ENCODE results near the gene PPP1R9A. TPM values are rescaled to one million over a fixed set of nuclear protein-coding genes. Genes with fewer than 3 reads are reported as not detected.

The PPP1R9A gene
- total RNA-seq, 1 donor from 2014 or later: 1.2 TPM

DNA sequence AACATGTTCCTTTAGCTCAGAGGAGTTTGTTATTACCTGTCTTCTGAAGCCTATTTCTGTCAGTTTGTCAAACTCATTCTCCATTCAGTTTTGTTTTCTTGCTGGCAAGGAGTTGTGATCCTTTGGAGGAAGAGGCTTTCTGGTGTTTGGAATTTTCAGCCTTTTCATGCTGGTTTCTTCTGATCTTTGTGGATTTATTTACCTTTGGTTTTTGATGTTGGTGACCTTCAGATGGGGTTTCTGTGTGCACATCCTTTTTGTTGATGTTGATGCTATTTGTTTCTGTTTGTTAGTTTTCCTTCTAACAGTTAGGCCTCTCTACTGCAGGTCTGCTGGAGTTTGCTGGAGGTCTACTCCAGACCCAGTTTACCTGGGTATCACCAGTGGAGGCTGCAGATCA lies 118.6 kb downstream of the PPP1R9A start:
- DNase-seq (ENCODE audit: low spot score): no peak
- no peak for ATAC-seq

DNA sequence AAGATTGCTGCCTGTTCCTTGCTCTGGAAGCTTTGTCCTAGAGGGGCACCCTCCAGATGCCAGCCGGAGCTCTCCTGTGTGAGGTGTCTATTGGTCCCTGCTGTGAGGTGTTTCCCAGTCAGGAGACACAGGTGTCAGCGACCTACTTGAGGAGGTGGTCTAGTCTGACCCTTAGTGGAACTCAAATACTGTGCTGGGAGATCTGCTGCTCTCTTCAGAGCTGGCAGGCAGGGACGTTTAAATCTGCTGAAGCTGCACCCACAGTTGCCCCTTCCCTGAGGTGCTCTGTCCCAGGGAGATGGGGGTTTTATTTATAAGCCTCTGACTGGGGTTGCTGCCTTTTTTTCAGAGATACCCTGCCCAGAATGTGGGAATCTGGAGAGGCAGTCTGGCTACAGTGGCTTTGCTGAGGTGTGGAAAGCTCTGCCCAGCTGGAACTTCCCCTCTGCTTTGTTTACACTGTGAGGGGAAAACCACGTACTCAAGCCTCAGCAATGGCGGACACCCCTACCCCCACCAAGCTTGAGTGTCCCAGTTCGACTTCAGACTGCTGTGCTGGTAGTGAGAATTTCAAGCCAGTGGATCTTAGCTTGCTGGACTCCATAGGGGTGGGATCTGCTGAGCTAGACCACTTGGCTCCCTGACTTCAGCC lies 119.2 kb downstream of the PPP1R9A start:
- ATAC-seq: no peak
- DNase-seq (ENCODE audit: low spot score): no peak

- DNase-seq (ENCODE audit: low spot score) (no peak), ATAC-seq (no peak)
Observed at GRCh38 chr7:95027234-95027872, 120.0 kb downstream of the PPP1R9A start.

GRCh38 chr7:95028683-95029082 lies 121.3 kb downstream of the PPP1R9A start:
- ATAC-seq: no peak
- DNase-seq (ENCODE audit: low spot score): no peak

DNA sequence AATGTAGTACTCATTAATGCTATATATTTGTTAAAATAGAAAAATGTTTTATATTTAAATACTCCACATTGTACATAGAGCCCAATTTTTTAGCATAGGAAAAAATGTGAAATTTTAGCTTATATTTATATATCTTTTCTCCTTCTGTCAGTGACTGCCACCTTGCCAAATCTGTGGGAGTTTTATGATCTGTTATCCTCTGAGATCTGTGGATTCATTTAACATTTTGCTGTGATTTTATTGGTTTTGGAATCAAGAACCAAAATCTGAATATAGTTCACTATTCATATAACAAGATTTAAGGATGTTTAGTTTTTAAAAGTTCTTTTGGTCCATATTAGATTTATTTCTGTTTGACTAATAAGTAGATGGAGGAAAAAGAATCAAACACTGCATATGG lies 127.9 kb downstream of the PPP1R9A start:
- ATAC-seq (no peak), DNase-seq (ENCODE audit: low spot score) (no peak)

DNA sequence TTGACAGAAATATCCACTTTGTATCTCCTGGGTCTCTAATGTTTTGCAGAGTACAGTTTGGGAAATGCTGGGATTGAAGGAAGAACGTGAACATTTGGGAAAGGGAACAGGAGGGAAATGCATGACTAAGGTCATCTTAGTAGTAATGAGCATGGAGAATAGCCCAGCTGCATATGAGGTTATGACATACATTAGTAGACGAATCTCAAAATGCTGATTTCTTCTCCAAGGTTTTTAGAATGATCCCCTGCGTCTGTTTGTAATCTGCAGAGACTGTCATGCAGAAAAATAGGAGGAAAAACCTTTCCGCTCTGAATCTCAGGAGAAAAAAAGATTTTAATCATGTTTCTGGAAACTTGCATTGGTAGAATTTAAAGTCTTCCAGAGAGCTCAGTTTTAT lies 133.6 kb downstream of the PPP1R9A start:
- DNase-seq (ENCODE audit: low spot score): no peak
- no peak for ATAC-seq

DNA sequence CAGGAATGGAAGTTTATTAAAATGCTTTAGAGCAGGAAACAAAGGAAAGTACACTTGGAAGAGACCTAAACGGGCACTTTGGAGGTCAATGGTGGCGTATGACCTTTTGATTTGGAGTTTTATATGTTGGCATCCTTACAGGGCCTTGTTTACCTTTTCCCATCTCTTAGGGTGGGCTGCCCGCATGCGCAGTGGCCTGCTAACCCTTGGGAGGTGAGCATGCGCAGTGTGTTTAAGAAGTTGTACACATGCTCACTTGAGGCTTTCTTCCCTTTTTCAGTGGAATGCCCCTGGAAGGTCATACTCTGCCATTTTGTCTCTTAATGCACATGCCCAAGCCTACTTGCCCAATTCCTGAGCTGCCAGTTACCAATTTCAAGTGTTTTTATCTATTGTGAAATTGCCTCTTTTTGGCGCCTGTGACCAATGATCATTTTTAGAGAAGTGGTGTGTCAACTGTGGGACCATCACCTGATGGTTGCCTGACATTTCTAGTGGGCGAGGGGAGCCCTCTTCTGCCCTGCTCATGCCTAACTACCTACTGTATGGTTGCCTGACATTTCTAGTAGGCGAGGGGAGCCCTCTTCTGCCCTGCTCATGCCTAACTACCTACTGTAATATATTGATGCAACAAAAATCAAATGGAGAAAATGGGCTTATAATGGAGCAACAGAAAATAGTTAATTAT lies 138.0 kb downstream of the PPP1R9A start:
- no peak for ATAC-seq
- DNase-seq (ENCODE audit: low spot score): no peak

DNA sequence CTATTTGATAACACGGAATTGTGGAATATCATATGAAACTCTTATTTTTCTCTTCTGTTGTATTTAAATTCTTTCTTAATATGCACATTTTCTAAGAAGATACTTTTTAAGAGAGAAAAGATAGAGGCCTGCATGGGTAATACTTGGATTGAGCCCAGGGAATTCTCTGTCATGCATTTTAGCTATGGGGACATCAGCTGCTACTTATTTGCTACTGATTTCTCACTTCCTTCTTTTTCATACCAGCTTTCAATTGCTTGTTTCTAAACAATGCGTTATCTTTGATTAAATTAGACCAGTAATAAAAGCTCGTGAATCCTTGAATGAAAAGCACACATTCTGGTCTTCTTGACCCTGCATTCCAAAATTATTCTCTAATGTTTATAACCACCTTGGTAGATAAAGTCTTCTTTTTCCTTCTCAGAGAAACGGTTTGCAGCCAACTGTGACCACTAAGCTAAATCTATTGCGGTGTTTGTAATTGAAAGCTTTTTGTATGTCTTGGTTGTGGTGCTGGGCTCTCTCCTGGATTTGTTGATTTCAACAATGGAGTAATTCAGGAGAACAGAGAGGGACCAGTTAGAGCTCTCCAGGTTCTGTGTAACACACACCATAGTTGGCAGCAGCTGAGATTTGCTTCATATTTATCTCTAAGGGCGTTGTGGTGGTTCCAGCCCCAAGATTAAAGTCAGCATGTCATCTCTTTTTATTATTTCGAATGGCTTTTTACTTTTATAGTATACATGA lies 139.3 kb downstream of the PPP1R9A start:
- ATAC-seq (no peak), DNase-seq (ENCODE audit: low spot score) (no peak)

GRCh38 chr7:95047291-95047690 lies 139.9 kb downstream of the PPP1R9A start:
- no peak for ATAC-seq
- DNase-seq (ENCODE audit: low spot score): no peak

- ATAC-seq: no peak
- no peak for DNase-seq (ENCODE audit: low spot score)
Observed at GRCh38 chr7:95052566-95053094, 145.2 kb downstream of the PPP1R9A start.

GRCh38 chr7:95054386-95054785 lies 147.0 kb downstream of the PPP1R9A start:
- no peak for DNase-seq (ENCODE audit: low spot score)
- ATAC-seq: no peak

GRCh38 chr7:95055295-95055694 lies 147.9 kb downstream of the PPP1R9A start:
- ATAC-seq: no peak
- DNase-seq (ENCODE audit: low spot score): no peak

GRCh38 chr7:95056107-95056739 lies 148.8 kb downstream of the PPP1R9A start:
- ATAC-seq: no peak
- no peak for DNase-seq (ENCODE audit: low spot score)

- DNase-seq (ENCODE audit: low spot score) (no peak), ATAC-seq (no peak)
Observed at GRCh38 chr7:95056901-95057300, 149.5 kb downstream of the PPP1R9A start.

DNA sequence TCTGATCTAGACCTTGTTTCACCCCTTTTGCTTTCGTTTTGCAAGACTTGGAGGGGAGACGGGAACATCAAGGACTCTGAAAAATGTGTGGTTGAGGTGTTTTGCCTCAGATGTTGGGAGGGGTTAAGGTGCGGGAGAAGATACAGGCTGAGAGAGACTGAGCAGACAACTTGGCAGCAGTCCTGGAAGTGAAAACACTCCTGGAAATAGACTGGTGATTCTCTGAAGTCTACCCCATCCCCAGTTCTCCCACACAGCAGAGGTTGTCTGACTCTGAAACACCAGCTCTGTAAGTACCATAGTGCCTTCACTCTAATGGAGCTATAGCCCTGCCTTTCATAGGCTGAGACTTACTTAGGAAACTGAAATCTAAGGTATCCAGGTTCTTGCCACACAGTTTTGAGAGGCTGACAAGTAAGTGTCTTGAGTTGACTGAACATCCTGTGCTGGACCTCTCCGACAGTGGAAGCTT lies 152.5 kb downstream of the PPP1R9A start:
- ATAC-seq: no peak

GRCh38 chr7:95062901-95063300 lies 155.5 kb downstream of the PPP1R9A start:
- ATAC-seq: no peak

More for the DNA sequence above, 152.5 kb downstream of the PPP1R9A start:
- no peak for DNase-seq (ENCODE audit: low spot score)

GRCh38 chr7:95066737-95067530 lies 159.5 kb downstream of the PPP1R9A start:
- ATAC-seq: peak; percentile 32
- no peak for DNase-seq (ENCODE audit: low spot score)

More at GRCh38 chr7:95062901-95063300, 155.5 kb downstream of the PPP1R9A start:
- DNase-seq (ENCODE audit: low spot score): no peak

GRCh38 chr7:95088536-95089215 lies 181.3 kb downstream of the PPP1R9A start:
- no peak for DNase-seq (ENCODE audit: low spot score)
- no peak for ATAC-seq
